Mucosa of rectum (tissue), 2 donors: ENCODE measurements around the gene RAB17.

Experiments
- H3K27ac ChIP-seq, 2 donors: one replicate each; pipeline ENCODE4 v1.7.0; 2013; ENCODE audit warnings: inconsistent platforms in 2 of 2, low read depth in 2 of 2, low read length in 2 of 2
- H3K27me3 ChIP-seq, 2 donors: one replicate each; pipeline ENCODE4 v1.7.0; 2013; ENCODE audit warnings: low read length in 2 of 2; ENCODE audit not compliant: control insufficient read depth in 2 of 2, insufficient read depth in 2 of 2
- H3K36me3 ChIP-seq, 2 donors: one replicate each; pipeline ENCODE4 v1.7.0; 2013; ENCODE audit warnings: low read length in 2 of 2; ENCODE audit not compliant: control insufficient read depth in 2 of 2, insufficient read depth in 2 of 2
- H3K4me1 ChIP-seq, 2 donors: one replicate each; pipeline ENCODE4 v1.7.0; 2013; ENCODE audit warnings: low read length in 2 of 2, mild to moderate bottlenecking in 1 of 2; ENCODE audit not compliant: control insufficient read depth in 2 of 2, insufficient read depth in 2 of 2
- H3K4me3 ChIP-seq, 2 donors: one replicate each; pipeline ENCODE4 v1.7.0; 2013; ENCODE audit warnings: low read length in 2 of 2
- H3K9ac ChIP-seq, 2 donors: one replicate each; pipeline ENCODE4 v1.7.0; 2013; ENCODE audit warnings: low read length in 2 of 2, low read depth in 1 of 2, mild to moderate bottlenecking in 1 of 2
- H3K9me3 ChIP-seq, 2 donors: one replicate each; pipeline ENCODE4 v1.7.0; 2013; ENCODE audit warnings: low read length in 2 of 2; ENCODE audit not compliant: control insufficient read depth in 2 of 2
- donor health status: healthy.
- donor health status: Normal muscosa, but diverticular disease.

Gene RAB17

DNA sequence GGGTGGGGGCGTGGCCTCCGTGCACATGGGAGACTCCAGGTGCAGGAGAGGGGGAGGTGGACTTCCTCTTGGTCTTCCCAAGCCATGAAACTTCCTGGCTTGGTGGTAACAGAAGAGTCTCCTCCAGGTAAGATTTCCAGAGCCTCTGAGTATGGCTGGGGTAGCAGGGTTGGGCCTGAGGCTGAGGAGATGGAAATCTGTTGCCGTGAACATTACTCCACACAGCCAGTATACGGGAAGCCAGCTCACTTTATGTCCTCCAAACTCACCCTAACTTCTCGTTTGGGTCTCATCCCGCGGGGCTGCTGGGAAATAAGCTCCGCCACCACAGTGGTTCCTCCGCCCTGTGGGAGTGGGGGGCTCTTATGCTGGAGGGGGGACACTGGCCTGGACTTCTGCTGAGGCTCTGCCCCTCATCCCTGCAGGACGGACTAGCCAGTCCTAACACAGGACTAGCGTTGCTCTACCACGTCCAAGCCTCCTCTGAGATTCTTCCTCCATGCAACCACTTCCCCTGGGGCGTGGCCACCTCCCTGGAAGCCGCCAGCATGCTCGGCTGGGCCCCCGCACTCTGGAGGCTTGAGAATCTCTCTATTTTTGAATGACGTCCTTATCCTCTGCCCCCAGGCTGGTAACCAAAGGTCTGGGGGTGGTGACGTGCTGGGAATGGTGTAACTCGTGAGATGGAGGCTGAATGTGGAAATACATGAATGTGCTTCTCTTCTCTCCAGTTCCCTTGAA lies 777 bp upstream of the RAB17 start:
- Histone ChIP-seq H3K36me3 (no peaks in the 10 kb centered on the region), H3K9me3 (no peaks in the 10 kb centered on the region), H3K4me3 (peak overlapping the region; percentile 68 to 79), H3K27me3 (no peaks in the 10 kb centered on the region), H3K9ac (peak overlapping the region; percentile 42 to 44), H3K4me1 (peaks cover 3 to 18% of the 10 kb centered on the region in 2 donors), H3K27ac (peak overlapping the region; percentile 85 to 89)

- Histone ChIP-seq H3K27me3 (no peaks in the 10 kb centered on the region), H3K9me3 (no peaks in the 10 kb centered on the region), H3K4me1 (peaks cover 3 to 18% of the 10 kb centered on the region in 2 donors), H3K9ac (no peak overlapping the region), H3K36me3 (no peaks in the 10 kb centered on the region), H3K4me3 (peak overlapping the region in 1 of 2 donors; percentile 10), H3K27ac (peak overlapping the region in 1 of 2 donors; percentile 51)
Measured at GRCh38 chr2:237588044-237588696, 2.4 kb downstream of the RAB17 start.

GRCh38 chr2:237585590-237586221 lies 4.8 kb downstream of the RAB17 start:
- Histone ChIP-seq H3K9me3 (no peaks in the 10 kb centered on the region), H3K27me3 (no peaks in the 10 kb centered on the region), H3K4me1 (peaks cover 0 to 13% of the 10 kb centered on the region in 2 donors), H3K36me3 (no peaks in the 10 kb centered on the region), H3K9ac (no peak overlapping the region), H3K4me3 (no peak overlapping the region), H3K27ac (no peak overlapping the region)

DNA sequence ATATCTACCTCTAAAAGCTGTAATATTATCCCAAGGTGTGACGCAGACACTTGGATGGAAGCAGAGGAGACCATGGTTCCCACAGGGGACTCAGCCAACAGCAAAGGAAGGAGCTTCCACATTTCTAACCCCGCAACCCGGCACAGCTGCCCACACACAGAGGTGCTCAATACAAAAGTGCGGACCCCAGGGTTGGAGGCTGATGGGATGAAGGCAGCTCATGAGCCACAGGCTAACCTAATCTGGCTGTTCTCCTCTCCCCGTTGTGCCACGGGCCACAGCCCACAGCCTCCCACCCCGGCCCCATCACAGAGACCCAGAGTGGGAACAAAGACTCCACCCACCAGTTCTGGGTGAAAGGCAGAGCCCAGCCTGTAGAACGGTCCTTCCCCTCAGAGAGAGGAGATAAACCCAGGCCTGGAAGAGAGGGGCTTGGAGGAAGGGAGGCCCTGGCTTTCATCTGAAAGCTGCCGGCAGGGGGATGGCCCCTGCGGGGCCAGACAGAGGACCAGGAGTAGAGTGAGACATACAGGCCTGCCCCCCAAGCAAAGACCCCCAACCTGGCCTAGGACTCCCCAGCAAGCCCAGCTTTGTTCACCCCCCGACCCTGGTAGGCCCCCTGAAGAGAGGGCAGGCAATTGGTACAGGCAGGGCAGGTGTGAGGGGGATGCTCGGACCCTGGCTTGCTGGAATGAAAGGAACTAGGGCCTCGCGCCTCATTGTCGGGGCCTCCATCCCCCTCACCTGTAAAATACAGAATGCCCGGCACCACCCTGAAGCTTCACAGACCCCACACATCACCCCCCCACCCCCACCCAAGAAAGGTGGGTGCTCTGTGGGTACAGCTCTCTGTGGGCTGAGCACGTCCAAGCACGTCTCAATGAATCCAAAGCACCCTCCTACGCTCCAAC lies 6.9 kb downstream of the RAB17 start:
- H3K27ac ChIP-seq, result no peak overlapping the region

GRCh38 chr2:237581751-237582746 lies 8.5 kb downstream of the RAB17 start:
- no peak overlapping the region for H3K9ac ChIP-seq
- H3K27ac ChIP-seq, result no peak overlapping the region
- no peak overlapping the region for H3K4me3 ChIP-seq

More for the DNA sequence above, 6.9 kb downstream of the RAB17 start:
- no peaks in the 10 kb centered on the region for H3K36me3 ChIP-seq
- no peak overlapping the region for H3K9ac ChIP-seq
- no peaks in the 10 kb centered on the region for H3K27me3 ChIP-seq
- H3K9me3 ChIP-seq, result no peaks in the 10 kb centered on the region
- H3K4me3 ChIP-seq, result no peak overlapping the region
- H3K4me1 ChIP-seq, result peaks cover 0 to 4% of the 10 kb centered on the region in 2 donors

DNA sequence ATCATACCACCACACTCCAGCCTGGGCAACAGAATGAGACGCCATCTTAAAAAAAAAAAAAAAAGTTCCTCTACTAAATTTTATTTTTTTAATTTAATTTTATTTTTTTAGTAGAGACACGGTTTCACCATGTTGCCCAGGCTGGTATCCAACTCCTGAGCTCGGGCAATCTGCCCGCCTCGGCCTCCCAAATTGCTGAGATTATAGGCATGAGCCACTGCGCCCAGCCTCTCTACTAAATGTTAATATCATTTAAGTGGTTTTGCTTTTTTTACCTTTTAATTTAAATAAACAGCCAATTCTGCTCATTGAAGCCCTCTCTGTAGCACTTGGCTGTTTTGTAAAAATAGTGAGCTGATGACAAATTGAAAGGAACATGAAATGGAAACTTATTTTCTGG lies 9.2 kb downstream of the RAB17 start:
- H3K36me3 ChIP-seq, result peaks cover 0 to 3% of the 10 kb centered on the region in 2 donors
- H3K4me3 ChIP-seq, result no peak overlapping the region
- no peak overlapping the region for H3K9ac ChIP-seq
- H3K27ac ChIP-seq, result no peak overlapping the region
- H3K4me1 ChIP-seq, result no peaks in the 10 kb centered on the region
- no peaks in the 10 kb centered on the region for H3K27me3 ChIP-seq
- H3K9me3 ChIP-seq, result no peaks in the 10 kb centered on the region

More at GRCh38 chr2:237581751-237582746, 8.5 kb downstream of the RAB17 start:
- H3K9me3 ChIP-seq, result no peaks in the 10 kb centered on the region
- no peaks in the 10 kb centered on the region for H3K27me3 ChIP-seq
- H3K36me3 ChIP-seq, result peaks cover 0 to under 1% of the 10 kb centered on the region in 2 donors
- no peaks in the 10 kb centered on the region for H3K4me1 ChIP-seq

- no peaks in the 10 kb centered on the region for H3K27me3 ChIP-seq
Measured at GRCh38 chr2:237577956-237578870, 12.3 kb downstream of the RAB17 start.

GRCh38 chr2:237577458-237577857 lies 13.1 kb downstream of the RAB17 start:
- H3K9ac ChIP-seq, result no peak overlapping the region
- H3K9me3 ChIP-seq, result no peaks in the 10 kb centered on the region
- peaks cover 0 to 3% of the 10 kb centered on the region in 2 donors for H3K4me1 ChIP-seq
- no peaks in the 10 kb centered on the region for H3K27me3 ChIP-seq
- no peak overlapping the region for H3K27ac ChIP-seq
- H3K4me3 ChIP-seq, result no peak overlapping the region
- H3K36me3 ChIP-seq, result peaks cover 0 to 3% of the 10 kb centered on the region in 2 donors

More at GRCh38 chr2:237577956-237578870, 12.3 kb downstream of the RAB17 start:
- Histone ChIP-seq H3K9ac (no peak overlapping the region), H3K9me3 (no peaks in the 10 kb centered on the region), H3K36me3 (peaks cover 0 to 3% of the 10 kb centered on the region in 2 donors), H3K4me3 (no peak overlapping the region), H3K4me1 (no peaks in the 10 kb centered on the region), H3K27ac (no peak overlapping the region)
